Right cardiac atrium (tissue), 5 donors: Measurements from ENCODE around the gene TMEM232. TPM values are rescaled to one million over a fixed set of nuclear protein-coding genes. Genes with fewer than 3 reads are reported as not detected.
"Not testable (repeated sequence)": the region's sequence is repeated elsewhere in the genome, so short reads cannot be mapped to it uniquely, and the experiment has no call there.

Experiments
- ATAC-seq, 2 donors: fragments of 200-7000 bp; cut with Tn5 transposase; one replicate each; pipeline versions ENCODE4 v1.8.0 to v1.9.1; 2020; ENCODE audit warnings: moderate library complexity in 2 of 2, mild to moderate bottlenecking in 1 of 2
- DNase-seq, 3 donors: peaks; one replicate each; pipeline ENCODE4 v3.0.0-alpha.2; 2020
- H3K27ac ChIP-seq: one replicate; pipeline ENCODE4 v1.5.1; 2013; ENCODE audit warnings: mild to moderate bottlenecking, low read length, control low read depth, moderate library complexity
- H3K27me3 ChIP-seq: one replicate; pipeline ENCODE4 v1.6.1; 2013; ENCODE audit not compliant: control insufficient read depth, insufficient read depth
- H3K4me1 ChIP-seq: one replicate; pipeline ENCODE4 v1.6.1; 2013; ENCODE audit warnings: low read length; ENCODE audit not compliant: control insufficient read depth, insufficient read depth
- H3K4me3 ChIP-seq: one replicate; pipeline ENCODE4 v1.5.1; 2013; ENCODE audit warnings: low read length, control low read depth
- H3K9me3 ChIP-seq: one replicate; pipeline ENCODE4 v1.6.1; 2013; ENCODE audit warnings: low read length; ENCODE audit not compliant: control insufficient read depth
- WGBS: extraction: QIAGEN DNeasy Blood & Tissue Kit; methylation state at CpG from one replicate; pipeline ENCODE4 v1.1.7; 2013; 5-methylcytosine and 5-hydroxymethylcytosine counted together
- intact Hi-C, 4 donors: fragments of 100-400 bp; cut with DNase I; formaldehyde crosslinking; loops; one replicate each; pipeline versions ENCODE4 v1.11.0 to v1.14.0; 2022 to 2023
- polyA plus RNA-seq: library from polyadenylated mRNA; stranded (reverse); fragments of 200-250 nt; gene quantifications from one replicate; pipeline ENCODE4 v1.2.3, GENCODE V29; 2013
- total RNA-seq, 4 donors: library from RNA; stranded (reverse); fragmentation: NEBNext Ultra II Directional; extraction: Animal tissue kit (Norgen Biotek cat#: 25700); gene quantifications; one replicate each; pipeline ENCODE4 v1.2.1, GENCODE V29; 2021
- donor health status: healthy with polysubstance abuse.
- donor health status: DM: no; HTN: yes; CAD: no.
- donor health status: DM: no; HTN: no; CAD: no.
- donor health status: DM: no; HTN: yes; CAD: no; lungs with severe emphysema.
- donor health status: DM: yes; HTN: yes; CAD: no.

Gene TMEM232
- total and polyA plus RNA-seq, 5 donors = 0.63 to 3.3 (median 3.1) TPM

DNA sequence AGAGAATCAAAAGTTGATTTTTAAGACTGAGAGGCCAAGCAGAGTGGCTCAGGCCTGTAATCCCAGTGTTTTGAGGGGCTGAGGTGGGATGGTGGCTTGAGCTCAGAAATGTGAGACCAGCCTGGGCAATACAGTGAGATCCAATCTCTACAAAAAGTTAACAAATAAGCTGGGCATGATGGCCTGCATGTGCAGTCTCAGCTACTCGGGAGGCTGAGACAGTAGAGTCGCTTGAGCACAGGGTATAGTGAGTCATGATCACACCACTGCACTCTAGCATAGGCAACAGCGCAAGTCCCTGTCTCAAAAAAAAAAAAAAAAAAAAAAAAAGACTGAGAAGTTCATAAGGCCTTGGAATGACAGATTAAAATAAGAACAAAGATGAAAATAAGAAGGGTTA, 177.2 kb downstream of the TMEM232 start:
- intact Hi-C loops = no loop called here
- Histone ChIP-seq H3K27ac (no peak overlapping the region), H3K27me3 (no peaks in the 10 kb centered on the region), H3K4me3 (no peak overlapping the region), H3K4me1 (no peaks in the 10 kb centered on the region), H3K9me3 (no peaks in the 10 kb centered on the region)
- 88% methylated on average over 3 of the region's 3 CpGs for WGBS
- ATAC-seq = no peak
- DNase-seq = no peak

DNA sequence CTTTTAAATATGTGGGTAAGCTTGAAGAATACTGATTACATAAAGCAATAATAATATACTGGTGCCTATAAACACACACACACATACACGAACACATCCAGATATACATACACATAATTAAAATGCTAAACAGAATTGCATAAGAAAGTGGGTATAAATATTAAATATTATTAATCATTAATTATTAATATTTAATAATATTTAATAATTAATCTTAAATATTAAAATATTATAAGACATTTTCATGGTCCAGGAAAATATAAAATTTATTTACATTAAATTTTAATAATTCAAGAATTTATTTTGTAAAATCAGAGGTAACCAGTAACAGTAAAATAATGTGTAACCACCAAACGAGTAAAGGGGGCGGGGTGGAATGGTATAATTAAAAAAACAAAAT, 178.3 kb downstream of the TMEM232 start:
- no peak overlapping the region for H3K27ac ChIP-seq
- no peaks in the 10 kb centered on the region for H3K27me3 ChIP-seq
- ATAC-seq (no peak), DNase-seq (no peak)
- H3K4me1 ChIP-seq = no peaks in the 10 kb centered on the region
- intact Hi-C loops = no loop called here
- no peaks in the 10 kb centered on the region for H3K9me3 ChIP-seq
- WGBS = 90% methylated on average over 3 of the region's 3 CpGs
- no peak overlapping the region for H3K4me3 ChIP-seq

DNA sequence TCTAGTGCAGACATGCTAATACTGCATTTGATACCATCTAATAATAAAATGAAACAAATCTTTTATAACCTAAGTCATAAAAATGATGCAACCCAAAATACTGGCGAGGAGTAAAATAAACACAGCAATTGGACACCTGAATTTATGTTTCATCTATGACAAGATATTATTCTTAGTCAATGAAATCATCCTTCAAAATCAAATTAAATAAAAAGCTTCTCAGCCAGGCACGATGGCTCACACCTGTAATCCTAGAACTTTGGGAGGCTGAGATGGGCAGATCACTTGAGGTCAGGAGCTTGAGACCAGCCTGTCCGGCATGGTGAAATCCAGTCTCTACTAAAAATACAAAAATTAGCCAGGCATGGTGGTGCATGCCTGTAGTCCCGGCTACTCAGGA, 179.0 kb downstream of the TMEM232 start:
- DNase-seq (no peak), ATAC-seq (no peak)
- no peak overlapping the region for H3K4me3 ChIP-seq
- WGBS = 90% methylated on average over 4 of the region's 4 CpGs
- H3K27ac ChIP-seq = no peak overlapping the region
- H3K4me1 ChIP-seq = no peaks in the 10 kb centered on the region
- intact Hi-C loops = no loop called here
- no peaks in the 10 kb centered on the region for H3K27me3 ChIP-seq
- H3K9me3 ChIP-seq = no peaks in the 10 kb centered on the region

DNA sequence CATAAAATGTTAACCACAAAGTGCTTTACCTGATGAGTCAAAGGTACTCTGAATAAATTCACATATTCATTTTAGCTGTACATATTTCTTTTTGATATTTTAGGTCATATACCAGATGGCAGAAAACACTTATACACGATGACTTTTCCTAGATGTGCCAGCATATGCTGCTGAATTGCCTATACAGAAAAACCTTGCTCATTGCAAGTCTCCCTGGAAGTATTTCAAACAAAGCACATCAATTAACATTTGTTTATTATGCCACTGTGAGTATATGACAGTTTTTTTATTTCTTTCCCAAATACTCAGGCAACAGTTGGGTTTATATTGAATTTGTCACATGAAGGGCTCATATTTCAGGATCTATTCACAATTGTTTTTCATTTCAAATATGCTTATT, 180.8 kb downstream of the TMEM232 start:
- no peak overlapping the region for H3K27ac ChIP-seq
- no peaks in the 10 kb centered on the region for H3K4me1 ChIP-seq
- WGBS = 88% methylated on average over 1 of the region's 1 CpG
- ATAC-seq (no peak), DNase-seq (no peak)
- H3K27me3 ChIP-seq = no peaks in the 10 kb centered on the region
- H3K9me3 ChIP-seq = no peaks in the 10 kb centered on the region
- intact Hi-C loops = no loop called here
- no peak overlapping the region for H3K4me3 ChIP-seq

DNA sequence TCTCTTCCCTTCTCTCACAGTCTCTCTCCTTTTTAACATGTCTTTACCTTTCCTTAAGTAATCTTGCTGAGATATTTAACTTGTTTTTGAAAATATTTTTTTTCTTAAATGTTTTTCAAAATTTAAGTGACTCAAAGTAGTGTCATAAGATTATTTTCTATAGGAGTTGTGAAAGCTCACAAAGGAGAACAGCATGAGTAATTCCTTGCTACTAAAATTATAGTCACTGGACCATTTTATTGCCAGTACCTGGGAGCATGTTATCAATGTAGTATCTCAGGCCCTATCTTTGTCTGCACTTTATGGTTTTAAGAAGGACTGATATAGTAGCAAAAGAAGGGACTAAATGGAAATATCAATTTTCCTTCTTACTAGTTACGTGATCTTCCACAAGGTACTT, 181.9 kb downstream of the TMEM232 start:
- Histone ChIP-seq H3K27ac (no peak overlapping the region), H3K9me3 (no peaks in the 10 kb centered on the region), H3K27me3 (no peaks in the 10 kb centered on the region), H3K4me3 (no peak overlapping the region), H3K4me1 (no peaks in the 10 kb centered on the region)
- DNase-seq (no peak), ATAC-seq (no peak)
- intact Hi-C loops = no loop called here
- WGBS = 86% methylated on average over 1 of the region's 1 CpG

DNA sequence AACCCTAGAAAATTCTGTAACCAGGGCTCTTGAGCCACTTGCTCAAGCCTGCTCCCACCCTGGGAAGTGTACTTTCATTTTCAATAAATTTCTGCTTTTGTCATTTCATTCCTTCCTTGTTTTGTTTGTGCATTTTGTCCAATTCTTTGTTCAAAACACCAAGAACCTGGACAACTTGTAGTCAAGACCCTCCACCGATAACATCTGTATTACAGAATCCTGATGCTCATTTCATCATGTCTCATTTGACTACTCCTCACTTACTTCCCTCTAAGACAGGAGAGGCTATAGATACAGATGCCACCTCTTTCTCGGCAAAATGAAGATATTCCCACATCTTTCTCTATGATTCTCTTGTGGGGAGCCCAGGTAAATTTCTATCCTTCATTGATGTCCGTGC, 183.5 kb downstream of the TMEM232 start:
- Histone ChIP-seq H3K4me1 (no peaks in the 10 kb centered on the region), H3K4me3 (no peak overlapping the region), H3K27ac (no peak overlapping the region), H3K9me3 (no peaks in the 10 kb centered on the region), H3K27me3 (no peaks in the 10 kb centered on the region)
- 88% methylated on average over 3 of the region's 3 CpGs for WGBS
- no peak for DNase-seq
- ATAC-seq = no peak
- intact Hi-C loops = no loop called here

DNA sequence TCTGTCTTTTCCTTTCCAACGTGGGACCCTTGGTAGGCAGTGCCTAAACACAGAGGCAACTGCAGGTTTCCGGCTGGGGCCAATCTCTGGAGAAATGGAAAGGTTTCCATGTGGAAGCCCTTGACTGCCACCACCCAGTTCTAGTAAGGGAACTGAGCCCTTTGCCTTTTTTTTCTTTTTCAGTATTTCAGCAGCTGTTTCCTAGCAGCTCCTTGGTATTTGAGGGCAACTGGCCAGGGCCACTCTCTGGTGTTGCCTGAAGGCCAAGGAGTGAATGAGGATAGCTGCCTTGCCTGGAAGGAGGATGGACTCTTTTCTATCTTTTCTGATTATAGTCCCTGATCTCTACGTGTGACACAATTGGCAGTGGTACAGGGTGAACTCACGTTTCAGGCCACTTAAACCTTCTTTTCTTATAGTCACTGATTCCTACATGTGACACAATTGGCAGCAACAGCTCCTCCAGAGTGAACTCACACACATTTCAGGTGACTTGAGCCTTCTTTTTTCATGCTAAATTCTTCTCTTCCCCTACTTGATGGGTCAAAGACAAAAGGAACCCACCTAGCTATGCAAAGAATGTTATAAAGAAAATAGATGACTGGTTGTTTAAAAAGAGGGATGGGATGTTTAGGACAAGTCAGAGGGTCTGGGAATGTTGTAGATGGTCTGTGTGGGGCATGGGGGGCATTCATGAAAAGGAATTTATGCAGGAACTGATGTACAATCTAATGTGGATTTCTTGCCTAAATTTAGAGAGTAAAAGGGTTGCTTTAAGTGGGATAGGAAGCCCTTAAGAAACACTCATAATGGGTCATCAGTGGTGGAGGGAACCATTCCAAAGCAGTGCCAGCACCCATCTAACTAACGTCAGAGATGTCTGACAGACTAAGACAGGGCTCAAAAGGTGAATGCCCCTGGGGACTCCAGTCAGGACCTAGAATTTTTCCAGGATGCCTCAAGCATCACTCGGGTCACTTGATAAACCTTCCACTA, 190.1 kb downstream of the TMEM232 start:
- Histone ChIP-seq H3K4me3 (no peak overlapping the region), H3K4me1 (no peaks in the 10 kb centered on the region), H3K27ac (no peak overlapping the region), H3K9me3 (no peaks in the 10 kb centered on the region), H3K27me3 (no peaks in the 10 kb centered on the region)
- WGBS = 38% methylated on average over 6 of the region's 6 CpGs
- ATAC-seq = peak in 1 of 2 donors; percentile 55
- peak; percentile 49 to 87 (median 53) for DNase-seq
- intact Hi-C loops = no loop called here

DNA sequence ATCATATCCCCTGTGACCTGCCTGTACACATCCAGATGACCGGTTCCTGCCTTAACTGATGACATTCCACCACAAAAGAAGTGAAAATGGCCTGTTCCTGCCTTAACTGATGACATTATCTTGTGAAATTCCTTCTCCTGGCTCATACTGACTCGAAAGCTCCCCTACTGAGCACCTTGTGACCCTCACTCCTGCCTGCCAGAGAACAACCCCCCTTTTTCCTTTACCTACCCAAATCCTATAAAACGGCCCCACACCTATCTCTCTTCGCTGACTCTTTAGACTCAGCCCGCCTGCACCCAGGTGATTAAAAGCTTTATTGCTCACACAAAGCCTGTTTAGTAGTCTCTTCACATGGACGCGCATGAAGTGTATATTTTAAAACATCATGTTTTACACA, 191.3 kb downstream of the TMEM232 start:
- H3K9me3 ChIP-seq, H3K27ac ChIP-seq, H3K27me3 ChIP-seq, H3K4me1 ChIP-seq, DNase-seq, intact Hi-C loops, ATAC-seq, H3K4me3 ChIP-seq: not testable (repeated sequence)
- 83% methylated on average over 7 of the region's 7 CpGs for WGBS

DNA sequence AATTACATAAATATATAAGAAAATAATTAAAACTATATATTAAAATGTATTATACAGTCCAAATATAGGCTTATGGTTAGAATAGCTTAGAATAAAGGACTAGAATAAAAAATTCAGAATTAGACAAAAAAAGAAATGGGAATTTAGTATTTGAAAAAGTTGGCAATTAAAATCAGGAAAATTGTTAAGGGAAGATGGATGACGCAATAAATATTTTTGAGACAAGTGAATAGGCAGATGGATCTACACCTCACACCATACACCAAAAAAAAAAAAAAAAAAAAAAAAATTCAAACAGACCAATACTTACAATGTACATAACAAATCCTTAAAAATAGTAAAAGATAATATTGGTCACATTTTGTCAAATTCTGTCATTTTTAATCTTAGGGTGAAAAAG, 200.7 kb downstream of the TMEM232 start:
- 95% methylated on average over 1 of the region's 1 CpG for WGBS
- H3K4me3 ChIP-seq = no peak overlapping the region
- no peaks in the 10 kb centered on the region for H3K4me1 ChIP-seq
- no peak for ATAC-seq
- no peak overlapping the region for H3K27ac ChIP-seq
- no peaks in the 10 kb centered on the region for H3K9me3 ChIP-seq
- intact Hi-C loops = no loop called here
- no peaks in the 10 kb centered on the region for H3K27me3 ChIP-seq
- DNase-seq = no peak

DNA sequence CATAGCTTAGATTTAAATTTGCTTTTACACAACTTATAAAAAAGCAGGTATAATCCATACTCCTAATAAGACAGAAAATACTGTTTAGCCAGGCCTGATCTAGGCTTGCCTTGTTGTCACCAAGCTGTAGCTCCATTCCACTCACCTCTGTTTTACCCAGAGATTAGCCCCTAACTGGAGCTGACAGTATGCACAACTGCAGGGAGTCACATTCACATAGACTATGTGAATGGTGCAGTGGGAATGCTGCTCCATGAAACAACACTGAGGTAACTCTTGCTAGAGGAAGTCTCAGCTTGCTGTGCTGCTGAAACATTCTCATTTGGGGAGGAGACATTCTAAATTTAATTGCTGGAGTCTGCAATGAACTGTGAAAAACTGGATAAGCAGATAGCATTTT, 209.1 kb downstream of the TMEM232 start:
- Histone ChIP-seq H3K4me1 (no peaks in the 10 kb centered on the region), H3K9me3 (no peaks in the 10 kb centered on the region), H3K27me3 (no peaks in the 10 kb centered on the region), H3K4me3 (no peak overlapping the region), H3K27ac (no peak overlapping the region)
- DNase-seq = no peak
- no peak for ATAC-seq
- intact Hi-C loops = no loop called here

DNA sequence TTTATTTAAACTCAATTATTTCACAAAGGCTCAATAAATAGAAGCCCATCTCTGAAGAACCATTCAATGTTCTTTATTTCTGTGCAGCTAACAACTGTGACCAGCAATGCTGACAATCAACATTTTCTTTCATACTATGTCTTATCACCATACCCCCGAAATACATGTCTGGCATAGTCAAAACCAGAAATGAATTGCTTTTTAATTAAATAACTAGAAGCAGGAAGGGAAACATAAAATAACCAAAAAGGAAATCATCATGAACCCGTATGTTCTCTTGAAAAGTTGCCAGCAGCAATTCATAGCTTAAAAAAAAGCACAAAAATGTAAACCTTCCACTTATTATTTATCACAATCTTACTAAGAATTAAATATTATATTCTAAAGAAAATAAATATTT, 212.4 kb downstream of the TMEM232 start:
- Histone ChIP-seq H3K4me3 (no peak overlapping the region), H3K9me3 (no peaks in the 10 kb centered on the region), H3K4me1 (no peaks in the 10 kb centered on the region), H3K27me3 (no peaks in the 10 kb centered on the region), H3K27ac (no peak overlapping the region)
- WGBS = 34% methylated on average over 2 of the region's 2 CpGs
- intact Hi-C loops = no loop called here
- DNase-seq (no peak), ATAC-seq (no peak)
